NCI-H510A (cell line): ENCODE measurements around the gene IQGAP2.
A peak's percentile ranks its signal among the peaks of the same experiment; 100 is the strongest.

Experiments
- DNase-seq: peaks from one replicate; lab custom pipeline; 2025; lab: John Stamatoyannopoulos, UW

Gene IQGAP2

DNA sequence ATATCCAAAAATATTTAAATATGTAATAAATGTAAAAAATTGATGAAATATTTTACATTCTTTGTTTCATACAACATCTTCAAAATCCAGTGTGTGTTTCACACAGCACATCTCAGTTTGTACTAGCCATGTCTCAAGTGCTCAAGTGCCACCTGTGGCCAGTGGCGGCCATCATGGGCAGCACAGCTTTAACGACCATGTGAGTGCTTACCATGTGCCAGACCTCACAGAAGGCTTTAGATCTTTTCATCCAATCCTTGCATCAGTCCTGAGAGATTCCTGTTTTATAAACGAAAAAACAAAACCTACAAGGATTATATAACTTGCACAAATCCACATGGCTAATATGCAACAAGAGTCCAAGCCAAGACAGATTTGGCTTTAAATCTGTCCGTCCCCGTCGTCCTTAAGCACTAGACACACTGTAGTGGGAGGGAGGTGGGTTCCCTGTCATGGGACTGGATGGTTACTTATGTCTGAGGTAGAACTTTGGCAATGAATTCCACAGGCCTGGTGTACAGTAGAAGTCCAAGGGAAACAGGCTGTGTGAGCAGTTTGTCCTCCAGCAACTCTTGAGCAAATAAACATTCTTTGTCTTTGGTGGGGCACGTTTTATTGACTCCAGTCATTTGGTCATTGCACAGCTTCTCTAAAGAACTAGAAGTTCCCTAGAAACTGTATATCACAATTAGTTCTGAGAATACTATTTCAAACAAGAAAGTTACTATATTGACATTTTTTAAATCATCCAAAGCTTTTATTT, 287.8 kb downstream of the IQGAP2 start:
- DNase-seq, result no peak

DNA sequence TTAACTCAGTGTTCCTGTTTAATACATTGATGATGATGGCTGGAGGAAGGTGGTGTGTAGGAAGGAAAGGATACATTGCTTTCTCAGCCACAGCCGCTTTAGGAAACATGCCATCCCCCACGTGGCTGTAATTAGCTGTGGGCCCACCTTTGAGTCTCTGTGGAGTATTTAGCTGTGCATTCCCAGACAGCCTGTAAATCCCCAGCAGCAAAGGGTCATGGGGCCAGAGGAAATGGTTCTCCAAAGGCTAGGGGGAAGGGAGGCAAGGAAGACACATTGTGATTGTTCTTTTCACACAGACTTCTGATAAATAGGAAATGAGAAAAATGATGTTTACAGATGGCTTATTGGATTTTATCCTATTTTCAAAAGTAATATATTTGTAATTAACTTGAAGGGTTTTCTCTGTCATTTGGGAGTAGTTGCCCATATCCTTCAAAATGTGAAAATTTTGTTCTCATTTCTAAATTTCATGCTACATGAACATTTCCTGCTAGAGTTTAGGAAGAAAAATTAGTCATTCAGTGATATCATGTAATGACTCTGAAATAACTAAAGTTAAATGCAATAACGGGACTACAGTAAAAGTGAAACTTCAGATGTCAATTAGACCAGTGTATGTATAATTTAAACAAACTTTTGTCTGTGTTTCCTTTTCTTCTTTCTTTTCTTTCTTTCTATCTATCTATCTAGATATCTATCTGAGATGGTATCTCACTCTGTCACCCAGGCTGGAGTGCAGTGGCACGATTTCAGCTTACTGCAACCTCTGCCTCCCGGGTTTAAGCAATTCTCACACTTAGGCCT, 288.6 kb downstream of the IQGAP2 start:
- DNase-seq, result no peak

DNA sequence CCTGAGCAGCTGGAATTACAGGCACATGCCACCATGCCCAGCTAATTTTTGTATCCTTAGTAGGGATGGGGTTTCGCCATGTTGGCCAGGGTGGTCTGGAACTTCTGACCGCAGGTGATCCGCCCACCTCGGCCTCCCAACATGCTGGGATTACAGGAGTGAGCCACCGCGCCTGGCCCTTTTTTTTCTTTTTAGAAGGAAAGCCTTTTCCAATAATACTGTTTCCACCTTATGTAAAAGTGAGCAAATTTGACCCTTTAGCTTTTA, 289.1 kb downstream of the IQGAP2 start:
- DNase-seq, result no peak

DNA sequence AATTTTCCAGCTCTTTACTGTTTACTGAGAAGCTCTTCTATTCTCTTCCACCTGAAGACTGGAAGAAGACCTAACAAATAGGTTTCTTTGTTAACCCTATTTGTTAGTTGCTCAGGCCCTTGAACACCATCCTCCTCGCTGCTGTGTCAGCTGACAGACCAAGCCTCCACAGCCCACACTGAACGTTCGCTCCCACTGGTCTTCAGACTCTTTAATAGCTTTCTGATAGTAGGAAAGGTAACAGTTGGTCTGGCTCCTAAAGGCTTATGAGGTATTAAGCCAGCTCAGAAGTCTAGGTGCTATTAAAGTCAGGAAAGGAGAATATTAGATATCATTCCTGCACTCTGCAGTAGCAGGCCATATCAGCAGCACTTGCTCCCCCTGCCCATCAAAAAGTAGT, 289.6 kb downstream of the IQGAP2 start:
- DNase-seq, result no peak

DNA sequence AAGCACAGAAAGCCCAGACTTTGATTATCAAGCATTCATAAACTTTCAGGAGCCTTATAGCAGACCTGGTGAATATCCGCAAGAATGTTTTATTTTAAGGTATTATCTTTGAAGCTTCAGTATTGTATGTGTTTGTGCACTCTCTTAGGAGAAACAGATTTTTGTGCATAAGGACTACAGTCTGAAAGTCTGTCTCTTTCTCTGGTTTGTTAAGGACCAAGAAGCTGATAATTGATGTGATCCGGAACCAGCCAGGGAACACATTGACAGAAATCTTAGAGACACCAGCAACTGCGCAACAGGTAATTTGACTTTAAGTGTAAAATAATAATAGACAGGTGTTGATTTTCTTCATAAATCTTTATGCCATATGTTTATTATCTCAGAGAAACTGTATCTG, 290.1 kb downstream of the IQGAP2 start:
- no peak for DNase-seq

DNA sequence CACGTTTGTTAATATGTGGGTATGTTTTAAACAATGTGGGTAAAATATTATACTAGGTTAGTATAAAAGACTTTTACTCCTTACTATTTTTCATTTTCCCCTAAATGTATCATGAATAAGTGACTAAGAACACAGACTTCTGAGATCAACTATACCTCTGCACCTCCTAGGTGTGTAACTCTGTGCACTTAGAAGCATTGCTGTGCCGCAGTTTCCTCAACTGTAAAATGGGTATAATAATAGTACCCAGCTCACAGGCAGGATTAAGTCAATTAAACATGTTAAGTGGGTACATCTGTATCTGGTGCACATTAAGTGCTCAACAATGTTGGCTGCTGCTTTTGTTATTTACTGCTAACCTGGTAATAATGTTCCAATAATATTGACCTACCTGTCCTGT, 291.2 kb downstream of the IQGAP2 start:
- DNase-seq, result no peak

DNA sequence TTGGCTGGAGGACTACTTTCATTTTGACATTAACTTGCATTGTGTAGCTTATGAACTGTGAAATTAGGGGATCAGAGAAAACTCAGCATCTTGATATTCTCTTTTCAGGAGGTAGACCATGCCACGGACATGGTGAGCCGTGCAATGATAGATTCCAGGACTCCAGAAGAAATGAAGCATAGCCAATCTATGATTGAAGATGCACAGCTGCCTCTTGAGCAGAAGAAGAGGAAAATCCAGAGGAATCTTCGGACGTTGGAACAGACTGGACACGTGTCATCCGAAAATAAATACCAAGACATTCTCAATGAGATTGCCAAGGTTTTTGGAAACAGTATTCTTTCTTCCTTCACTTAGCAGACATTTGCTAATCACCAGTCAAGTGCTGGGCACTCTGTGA, 292.3 kb downstream of the IQGAP2 start:
- DNase-seq, result no peak

DNA sequence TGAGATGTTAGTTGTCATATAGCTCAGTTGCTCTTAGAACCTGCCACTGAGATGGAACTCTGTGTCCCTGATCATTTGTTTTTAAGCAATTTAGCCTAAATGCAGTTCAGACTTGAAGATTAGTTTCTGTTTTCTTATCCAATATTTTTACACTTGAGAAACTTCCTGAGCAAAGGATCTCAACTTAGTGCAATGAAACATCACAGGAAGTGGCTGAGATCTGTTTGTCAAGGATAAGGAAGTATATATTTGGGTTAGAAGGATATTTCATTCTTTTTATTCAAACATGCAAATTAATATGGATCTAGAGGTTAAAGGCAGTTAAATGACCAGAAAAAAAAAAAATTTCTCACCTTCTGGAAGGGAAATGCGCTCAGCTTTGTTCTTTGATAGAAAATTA, 293.2 kb downstream of the IQGAP2 start:
- no peak for DNase-seq

DNA sequence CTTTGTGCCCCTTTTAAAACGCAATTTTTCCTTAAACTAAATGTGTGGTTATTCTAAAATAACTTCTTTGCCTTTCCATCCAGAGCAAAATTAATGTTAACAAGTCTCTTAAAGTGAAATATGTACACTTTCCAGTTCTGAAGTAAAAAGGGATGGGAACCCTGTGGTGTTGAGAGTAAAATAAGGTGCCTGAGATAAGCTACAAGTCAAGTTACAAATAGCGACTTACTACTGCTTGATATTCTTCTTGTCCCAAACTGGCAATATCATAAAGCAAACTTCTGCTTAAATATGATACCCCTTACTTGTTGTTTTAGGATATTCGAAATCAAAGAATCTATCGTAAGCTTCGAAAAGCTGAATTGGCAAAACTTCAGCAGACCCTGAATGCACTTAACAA, 294.6 kb downstream of the IQGAP2 start:
- DNase-seq, result no peak

DNA sequence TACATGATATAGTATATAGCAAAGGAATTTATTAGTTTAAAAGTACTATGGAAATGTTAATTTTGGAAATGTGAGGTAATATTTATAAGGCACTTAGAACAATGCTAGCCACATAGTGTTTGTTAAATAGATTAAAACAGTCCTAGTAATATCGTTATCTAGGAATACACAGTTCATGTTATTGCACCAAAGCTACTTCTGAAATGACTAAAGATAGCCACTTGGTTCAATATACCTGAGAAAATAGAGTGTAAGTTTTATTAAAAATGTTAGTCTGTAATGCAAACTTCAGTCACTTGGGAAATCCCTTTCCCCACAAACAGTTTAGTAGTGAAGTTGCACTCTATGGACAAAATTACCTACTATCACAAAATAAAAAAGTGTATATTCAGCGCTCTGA, 297.5 kb downstream of the IQGAP2 start:
- no peak for DNase-seq

DNA sequence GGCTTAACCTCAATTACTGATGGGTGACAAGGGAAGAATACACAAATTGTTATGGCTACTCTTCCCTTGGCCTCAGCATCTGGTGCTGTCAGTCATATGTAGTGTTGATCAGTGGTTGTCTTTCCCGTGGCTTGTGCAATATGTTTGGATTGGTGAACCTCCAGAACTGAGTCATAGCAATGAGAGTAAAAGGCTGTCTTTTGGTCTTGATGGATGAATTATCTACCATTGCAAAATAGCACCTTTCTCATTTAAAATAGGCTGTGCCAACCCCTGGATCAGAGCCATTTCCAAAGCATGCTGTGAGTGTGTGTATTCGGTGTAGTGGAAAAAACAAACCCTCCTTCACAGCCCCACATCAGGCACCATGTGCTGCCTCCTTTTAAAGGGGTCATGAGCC, 298.2 kb downstream of the IQGAP2 start:
- no peak for DNase-seq

DNA sequence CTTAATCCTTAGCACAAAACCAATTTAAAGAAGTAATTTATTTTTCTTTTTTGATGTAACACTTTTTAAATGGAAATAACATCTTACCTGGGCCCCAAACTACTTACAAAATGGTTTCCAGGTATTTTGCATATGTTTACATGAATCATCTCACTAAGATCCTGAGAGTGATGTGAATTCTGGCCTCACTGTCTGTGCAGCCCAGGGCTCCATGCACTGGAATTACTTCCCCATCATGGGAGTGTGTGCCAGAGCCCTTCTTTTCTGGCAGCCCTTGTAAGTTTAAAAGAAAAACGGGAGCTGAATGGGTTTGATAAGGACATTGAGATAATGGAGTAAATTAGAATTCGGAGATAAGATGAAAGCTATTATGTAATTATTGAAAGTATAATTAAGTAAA, 300.6 kb downstream of the IQGAP2 start:
- DNase-seq, result no peak

DNA sequence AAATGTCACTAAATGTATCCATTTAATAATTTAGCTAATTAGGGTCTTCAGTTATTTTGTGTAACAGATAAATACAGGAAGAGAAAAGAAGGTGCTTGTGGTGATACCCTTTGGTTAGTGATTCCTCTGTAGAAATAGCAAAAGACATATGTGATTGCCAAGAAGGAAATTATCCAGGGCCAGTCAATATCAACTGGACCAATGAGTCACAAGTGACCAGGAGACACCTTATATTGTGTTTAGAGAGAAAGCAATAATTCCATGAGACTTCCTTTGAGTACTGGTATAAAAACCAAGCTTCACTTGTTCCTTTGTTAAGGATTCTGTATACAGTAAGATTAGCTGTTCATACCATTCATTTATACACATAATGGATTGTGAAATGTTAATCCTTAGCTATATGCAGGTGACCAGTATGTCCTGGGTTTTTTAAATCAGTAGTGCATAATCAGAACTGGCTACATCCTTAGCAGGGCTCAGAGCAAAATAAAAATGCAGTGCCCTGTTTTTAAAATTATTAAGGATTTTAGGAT, 301.1 kb downstream of the IQGAP2 start:
- DNase-seq, result no peak

DNA sequence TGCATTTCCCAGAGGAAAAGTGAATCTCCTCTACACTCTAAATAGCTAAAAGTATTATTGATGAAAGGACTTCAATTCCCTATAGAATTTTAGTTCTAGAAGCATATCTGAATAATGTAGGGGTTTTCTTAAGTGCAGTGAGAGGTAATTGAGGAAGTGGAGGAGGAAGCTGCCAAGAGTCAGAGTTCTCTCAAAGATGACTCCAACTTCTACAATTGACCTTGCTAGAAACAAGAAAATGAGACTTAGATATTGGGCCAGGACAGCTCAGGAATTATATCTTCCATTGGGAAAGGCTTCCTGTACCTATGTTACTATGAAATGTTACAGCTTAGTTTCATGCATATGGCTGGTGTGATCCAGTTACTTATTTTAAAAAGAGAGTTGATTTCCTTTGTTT, 302.5 kb downstream of the IQGAP2 start:
- DNase-seq, result no peak

DNA sequence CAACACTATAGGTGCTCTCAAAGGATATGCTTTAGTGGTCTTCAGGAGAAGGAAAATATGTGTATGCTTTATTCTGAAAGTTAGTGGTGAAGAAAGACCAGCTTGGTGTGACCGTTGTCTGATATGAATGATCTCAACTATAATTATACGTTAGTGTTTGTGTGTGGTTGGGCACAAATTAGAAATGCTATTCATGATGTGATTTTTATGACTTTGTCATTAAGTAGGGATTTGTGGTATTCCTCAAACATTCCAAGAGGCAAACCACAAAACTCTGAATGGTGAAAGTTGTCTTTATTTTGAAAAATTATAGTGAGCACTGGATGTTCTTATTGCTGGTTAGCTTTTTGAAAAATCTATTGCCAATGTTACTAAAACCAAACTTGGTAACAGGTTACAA, 306.7 kb downstream of the IQGAP2 start:
- no peak for DNase-seq

DNA sequence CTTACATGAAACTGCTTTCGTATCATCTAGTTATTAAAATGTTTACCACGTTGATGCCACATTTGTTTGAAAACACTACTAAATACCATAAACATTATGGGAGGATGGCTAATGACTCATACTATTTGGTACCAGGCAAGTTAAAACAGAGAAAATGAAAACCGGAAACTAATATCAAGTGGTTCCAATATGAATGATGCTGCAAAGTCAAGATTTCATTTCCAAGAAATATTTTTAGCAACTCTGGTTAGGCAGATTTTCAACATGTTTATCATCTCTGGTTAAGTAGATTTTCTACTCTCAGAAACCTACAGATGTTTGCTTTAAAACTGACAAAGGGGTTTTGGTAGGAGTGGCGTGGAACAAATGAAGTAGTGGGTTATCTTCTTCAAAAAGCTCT, 307.9 kb downstream of the IQGAP2 start:
- no peak for DNase-seq

DNA sequence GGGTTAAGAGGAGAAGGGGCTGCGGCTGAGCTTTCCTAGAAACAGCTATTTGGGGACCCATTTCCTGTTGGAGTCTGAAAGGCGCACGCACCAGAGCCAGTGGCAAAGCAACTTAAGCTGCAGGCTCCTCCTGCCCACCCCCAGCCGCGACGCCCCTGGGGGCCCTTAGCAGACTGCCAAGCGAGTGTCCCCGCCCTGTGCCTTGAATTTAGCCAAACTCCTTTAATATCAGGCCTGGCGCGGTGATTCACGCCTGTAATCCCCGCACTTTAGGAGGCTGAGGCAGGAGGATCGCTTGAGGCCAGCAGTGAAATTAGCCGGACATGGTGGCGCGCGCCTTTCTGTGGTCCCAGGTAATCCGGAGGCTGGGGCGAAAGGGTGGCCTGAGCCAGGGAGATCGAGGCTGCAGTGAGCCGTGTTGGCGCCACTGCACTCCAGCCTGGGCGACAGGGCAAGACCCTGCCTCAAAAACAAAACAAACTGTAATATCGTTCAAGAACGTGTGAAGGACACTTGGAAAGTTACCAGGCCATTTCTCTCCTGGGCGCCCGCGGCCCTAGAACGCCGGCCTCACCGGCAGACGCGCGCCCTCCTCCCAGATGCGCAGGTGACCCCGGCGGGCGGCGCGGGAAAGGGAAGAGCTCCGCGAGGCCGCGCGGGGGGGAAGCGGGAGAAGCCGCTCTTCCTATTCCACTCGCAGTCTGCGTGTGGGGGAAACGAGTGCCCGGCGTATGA, 311.8 kb downstream of the IQGAP2 start:
- DNase-seq, result no peak

DNA sequence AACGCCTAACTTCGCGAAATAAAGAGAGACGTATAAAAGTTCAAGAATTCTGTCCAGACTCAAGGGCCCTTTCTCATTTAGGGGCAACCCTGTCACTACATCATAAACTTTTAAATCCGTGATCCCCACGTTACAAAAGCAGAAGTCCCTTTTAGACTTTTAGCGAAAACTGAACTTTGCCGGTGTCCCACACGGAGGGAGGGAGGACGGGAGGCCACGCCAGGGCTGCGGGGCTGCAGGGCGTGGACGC, 312.3 kb downstream of the IQGAP2 start:
- DNase-seq, result no peak

DNA sequence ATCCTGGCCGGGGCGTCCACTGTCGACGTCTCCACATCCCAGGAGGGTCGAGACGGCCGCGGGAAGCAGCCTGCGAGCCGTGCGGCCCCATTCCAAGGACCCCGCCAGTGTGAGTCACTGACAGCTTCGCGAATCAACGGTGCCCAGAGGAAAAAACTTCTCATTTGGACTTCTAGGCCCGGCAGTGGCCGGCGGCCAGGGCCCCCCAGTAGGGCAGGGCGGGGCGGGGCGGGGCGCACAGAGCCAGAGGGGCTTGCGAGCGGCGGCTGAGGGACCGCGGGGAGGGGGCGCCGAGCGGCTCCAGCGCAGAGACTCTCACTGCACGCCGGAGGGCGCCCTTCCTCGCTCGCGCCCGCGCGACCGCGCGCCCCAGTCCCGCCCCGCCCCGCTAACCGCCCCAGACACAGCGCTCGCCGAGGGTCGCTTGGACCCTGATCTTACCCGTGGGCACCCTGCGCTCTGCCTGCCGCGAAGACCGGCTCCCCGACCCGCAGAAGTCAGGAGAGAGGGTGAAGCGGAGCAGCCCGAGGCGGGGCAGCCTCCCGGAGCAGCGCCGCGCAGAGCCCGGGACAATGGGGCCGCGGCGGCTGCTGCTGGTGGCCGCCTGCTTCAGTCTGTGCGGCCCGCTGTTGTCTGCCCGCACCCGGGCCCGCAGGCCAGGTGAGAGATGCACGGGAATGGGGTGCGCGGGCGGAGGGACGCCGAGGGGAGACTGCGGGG, 312.8 kb downstream of the IQGAP2 start, which contains the start of gene F2R:
Gene F2R (plus strand): TSS at position 391 of the 720 bp plus-strand sequence. CDS start 182 bp downstream, at position 573.
- DNase-seq, result no peak

DNA sequence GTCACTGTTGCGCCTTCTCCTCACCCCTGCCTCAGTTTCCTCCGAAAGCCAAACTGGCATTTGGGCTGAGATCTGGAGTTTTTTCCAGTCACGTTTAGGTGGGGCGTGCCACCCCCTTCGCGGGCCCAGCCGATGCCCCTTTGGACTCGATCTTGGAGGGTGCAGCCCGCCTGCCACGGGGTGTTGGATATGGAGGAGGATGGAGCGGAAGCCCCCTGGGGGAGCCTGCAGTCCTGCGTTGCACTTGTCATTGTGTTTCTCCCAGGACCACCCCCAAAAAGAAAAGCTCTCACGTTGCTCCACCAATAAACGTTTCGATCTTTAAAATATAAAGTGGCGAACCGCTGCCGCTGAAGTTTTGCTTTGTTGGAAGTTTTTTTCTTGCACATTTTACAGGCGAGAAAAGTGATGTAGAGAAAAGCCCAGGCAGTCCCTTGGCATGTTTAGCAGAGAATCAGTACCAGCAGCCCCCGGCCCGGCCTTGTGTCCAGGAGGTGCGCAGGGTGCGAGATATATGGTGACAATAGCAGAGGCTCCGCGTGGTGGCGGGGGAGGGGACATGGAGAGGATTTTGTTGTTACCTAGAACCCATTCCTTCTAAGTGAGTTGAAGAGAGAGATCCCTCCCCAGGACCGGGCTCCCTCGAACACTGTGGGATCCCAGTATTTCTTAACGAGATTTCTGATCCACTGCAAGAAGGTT, 313.5 kb downstream of the IQGAP2 start:
- peak; percentile 12 for DNase-seq

DNA sequence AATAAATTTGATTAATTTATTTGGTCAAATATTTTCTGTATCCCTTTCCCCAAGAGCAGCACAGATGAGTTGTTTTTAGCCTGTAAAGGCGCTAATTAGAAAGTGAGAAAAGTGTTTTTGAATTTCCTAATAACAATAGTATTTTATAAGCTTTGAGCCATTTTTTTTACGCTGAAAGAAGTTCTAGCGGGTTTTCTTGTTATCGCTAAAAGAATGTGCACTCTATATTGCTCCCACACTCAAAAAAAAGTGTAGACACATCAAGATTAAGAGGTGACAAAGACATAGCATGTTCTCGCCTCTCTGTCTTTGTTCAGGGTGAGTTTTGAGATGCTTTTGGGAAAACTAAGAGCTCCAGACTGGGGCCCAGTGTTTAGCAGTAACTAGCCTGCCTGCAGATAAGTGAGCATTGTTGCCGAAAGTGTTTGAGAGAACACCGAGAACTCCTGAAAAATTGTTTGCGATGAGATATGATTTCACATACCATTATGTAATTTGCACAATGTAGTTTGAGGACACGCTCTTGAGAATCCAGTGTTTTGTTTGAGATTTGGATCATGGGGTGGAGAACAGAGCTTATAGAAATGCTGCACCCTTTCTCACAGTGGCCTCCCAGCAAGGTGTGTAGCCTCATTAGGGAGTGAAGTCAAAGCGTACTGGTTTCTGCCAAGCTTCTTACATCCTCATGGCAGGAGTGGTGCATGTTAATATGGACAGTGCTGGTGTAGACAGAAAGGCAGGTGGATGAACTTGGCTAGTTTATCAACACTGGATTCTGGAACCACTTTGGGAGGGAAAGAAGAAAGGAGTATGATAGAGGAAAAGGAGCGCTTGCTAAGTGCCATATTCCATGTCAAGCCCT, 314.4 kb downstream of the IQGAP2 start:
- DNase-seq, result no peak
